ENCODE results near the gene EFCAB9.

DNA sequence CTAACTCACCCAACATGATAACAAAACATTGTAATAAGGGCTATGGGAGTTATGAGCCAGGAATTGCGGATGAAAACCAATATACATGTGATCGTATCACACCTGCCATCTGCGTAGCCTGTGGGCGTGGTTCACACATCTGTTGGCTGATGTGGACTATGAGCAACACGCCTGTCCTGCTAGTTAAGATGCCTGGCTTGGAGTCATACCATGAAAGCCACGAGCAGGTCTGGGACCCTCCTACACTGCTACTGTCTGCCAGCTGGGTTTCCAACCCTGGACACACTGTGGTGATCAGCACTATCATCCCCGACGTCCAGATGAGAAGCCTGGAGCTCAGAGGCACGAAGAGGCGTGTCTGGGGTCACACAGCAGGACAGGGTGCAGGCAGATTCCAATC lies 46.1 kb upstream of the EFCAB9 start:
- TF ChIP-seq POLR2AphosphoS5 (IDR thresholded peaks at IDR 0.05; ENCODE audit: borderline replicate concordance, low read depth, low read length) (no peak), EZH2 (IDR thresholded peaks at IDR 0.05) (no peak)
